ENCODE results near the gene FBXO33.
"Not testable (repeated sequence)": the region's sequence is repeated elsewhere in the genome, so short reads cannot be mapped to it uniquely, and the experiment has no call there.

FBXO33 gene

GRCh38 chr14:39368261-39368959 lies 63.8 kb downstream of the FBXO33 start:
- no peak for DNase-seq

DNA sequence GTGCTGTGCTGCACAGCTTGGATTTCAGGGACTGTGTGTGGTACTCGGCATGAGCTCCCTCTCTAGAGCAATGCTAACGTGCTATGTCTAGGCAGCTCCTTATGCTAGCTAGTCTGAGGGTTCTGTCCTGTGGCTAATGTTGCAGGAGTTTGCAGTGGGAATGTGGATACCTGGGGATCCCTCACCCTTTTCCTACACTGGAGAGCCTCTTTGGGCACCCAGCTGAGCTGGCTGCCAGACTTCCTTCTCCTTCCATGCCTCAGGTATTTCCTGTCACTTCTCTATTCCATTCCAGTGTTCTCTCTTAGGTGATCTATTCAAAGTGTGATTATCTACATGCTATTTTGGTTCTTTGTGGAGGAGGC lies 64.9 kb downstream of the FBXO33 start:
- DNase-seq: no peak

- DNase-seq: no peak
Observed at GRCh38 chr14:39366460-39367386, 65.5 kb downstream of the FBXO33 start.

- no peak for DNase-seq
Observed at GRCh38 chr14:39365354-39365753, 66.9 kb downstream of the FBXO33 start.

GRCh38 chr14:39364509-39364908 lies 67.7 kb downstream of the FBXO33 start:
- no peak for DNase-seq

DNA sequence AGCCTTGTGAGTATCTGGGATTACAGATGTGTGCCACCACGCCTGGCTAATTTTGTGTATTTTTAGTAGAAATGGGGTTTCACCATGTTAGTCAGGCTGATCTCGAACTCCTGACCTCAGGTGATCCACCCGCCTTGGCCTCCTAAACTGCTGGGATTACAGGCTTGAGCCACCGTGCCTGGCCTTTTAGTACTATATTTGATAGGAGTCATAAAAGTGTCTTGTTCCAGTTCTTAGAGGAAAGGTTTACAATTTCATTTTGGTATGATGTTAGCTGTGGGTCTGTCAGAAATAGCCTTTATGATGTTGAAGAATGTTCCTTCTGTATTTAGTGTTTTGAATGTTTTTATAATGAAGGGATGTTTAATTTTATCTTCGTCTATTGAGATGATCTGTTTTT lies 70.7 kb downstream of the FBXO33 start:
- not testable (repeated sequence) for DNase-seq

- DNase-seq: no peak
Observed at GRCh38 chr14:39360316-39360715, 71.9 kb downstream of the FBXO33 start.

DNA sequence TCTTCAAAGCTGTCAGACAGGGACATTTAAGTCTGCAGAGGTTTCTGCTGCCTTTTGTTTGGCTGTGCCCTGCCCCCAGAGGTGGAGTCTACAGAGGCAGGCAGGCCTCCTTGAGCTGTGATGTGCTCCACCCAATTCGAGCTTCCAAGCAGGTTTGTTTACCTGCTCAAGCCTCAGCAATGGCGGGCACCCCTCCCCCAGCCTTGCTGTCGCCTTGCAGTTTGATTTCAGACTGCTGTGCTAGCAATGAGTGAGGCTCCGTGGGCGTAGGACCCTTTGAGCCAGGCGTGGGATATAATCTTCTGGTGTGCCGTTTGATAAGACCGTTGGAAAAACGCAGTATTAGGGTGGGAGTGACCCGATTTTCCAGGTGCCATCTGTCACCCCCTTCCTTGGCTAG lies 73.2 kb downstream of the FBXO33 start:
- DNase-seq: not testable (repeated sequence)

GRCh38 chr14:39351708-39352107 lies 80.5 kb downstream of the FBXO33 start:
- DNase-seq: no peak

GRCh38 chr14:39350866-39351265 lies 81.4 kb downstream of the FBXO33 start:
- no peak for DNase-seq

All from T1000 (cell line).